Measurements from ENCODE around the gene VSX1.
A peak's percentile ranks its signal among the peaks of the same experiment; 100 is the strongest.

VSX1 gene

DNA sequence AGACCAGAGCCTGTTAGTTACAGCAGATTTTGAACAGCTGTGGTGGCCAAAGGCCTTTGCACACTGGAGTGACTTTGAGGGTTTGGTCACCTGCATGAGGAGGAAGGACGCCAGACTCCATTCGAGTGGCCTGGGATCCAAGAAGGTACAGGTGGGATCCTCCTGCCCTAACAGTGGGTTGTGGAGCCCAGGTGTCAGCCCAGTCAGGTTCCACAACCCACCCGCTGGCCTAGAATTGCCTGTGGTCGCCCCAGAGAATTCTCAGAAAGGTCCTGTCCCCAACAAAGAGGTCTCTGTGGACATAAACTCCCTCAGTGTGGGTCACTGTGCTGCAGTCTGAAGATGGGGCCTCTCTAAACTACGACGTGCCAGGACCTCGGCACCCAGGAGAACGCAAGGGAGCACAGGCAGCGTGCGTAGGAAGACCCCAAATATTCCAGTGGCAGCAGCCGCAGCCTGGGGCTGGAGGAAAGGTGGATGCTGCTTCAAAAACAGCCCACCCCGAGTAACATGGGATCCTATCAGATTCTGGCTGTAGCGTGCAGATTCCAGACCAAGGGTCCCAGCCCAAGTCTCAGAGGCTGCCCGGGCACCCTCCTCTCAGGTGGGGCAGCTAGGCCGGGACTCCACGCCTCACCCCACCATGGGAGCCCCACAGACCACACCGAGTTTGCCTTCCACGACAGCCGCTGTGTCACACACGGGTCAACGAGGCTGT lies 40.0 kb downstream of the VSX1 start:
- Histone ChIP-seq H3K14ac (ENCODE audit: low read length) (no peak overlapping the region), H3K9ac (ENCODE audit: low read depth, low read length, poor library complexity) (no peak overlapping the region), H3K27me3 (ENCODE audit: control insufficient read depth in 3 of 3, insufficient read depth in 3 of 3, low read depth in 1 of 3, low read length in 3 of 3) (peaks cover 0 to 25% (median 0%) of the 10 kb centered on the region in 3 experiments), H2AK5ac (ENCODE audit: low read depth, low read length) (peak overlapping the region; percentile 40), H3K9me3 (replicated peaks in 1 of 2; ENCODE audit: control insufficient read depth in 2 of 2, insufficient read depth in 1 of 2, low read depth in 1 of 2, low read length in 2 of 2) (no peaks in the 10 kb centered on the region), H2BK120ac (ENCODE audit: low read depth, low read length) (no peak overlapping the region), H4K8ac (ENCODE audit: low read depth, low read length) (no peak overlapping the region), H3K4ac (ENCODE audit: low read length) (no peak overlapping the region), H3K4me2 (ENCODE audit: insufficient read depth, low read length, poor library complexity, severe bottlenecking) (no peak overlapping the region), H3K4me1 (ENCODE audit: control insufficient read depth in 2 of 2, insufficient read depth in 1 of 2, low read depth in 1 of 2, low read length in 2 of 2) (peaks cover 2 to 7% of the 10 kb centered on the region in 2 donors), H2AFZ (ENCODE audit: low read length) (no peak overlapping the region), H3K79me1 (ENCODE audit: low read depth, low read length) (no peaks in the 10 kb centered on the region), H2BK5ac (ENCODE audit: low read length) (no peak overlapping the region), H2BK15ac (ENCODE audit: low read length) (no peak overlapping the region), H3K4me3 (ENCODE audit: low read length in 2 of 2) (no peak overlapping the region), H3K27ac (replicated peaks; ENCODE audit: low read length) (no peak overlapping the region), H3K36me3 (replicated peaks in 1 of 2; ENCODE audit: control insufficient read depth in 2 of 2, insufficient read depth in 2 of 2, low read length in 2 of 2) (no peaks in the 10 kb centered on the region), H3K18ac (ENCODE audit: low read length) (peak overlapping the region; percentile 60), H4K91ac (ENCODE audit: low read depth, low read length, poor library complexity) (no peak overlapping the region), H3K23ac (ENCODE audit: low read depth, low read length, poor library complexity) (peak overlapping the region; percentile 69), H2BK12ac (ENCODE audit: low read length) (no peak overlapping the region)
- WGBS, 2 donors (ENCODE audit: extremely low coverage in 2 of 2, insufficient read length in 2 of 2, insufficient replicate concordance in 1 of 2) = no CpG with 5 or more reads among the region's 21 CpGs
- DNase-seq (ENCODE audit: low spot score) = no peak

DNA sequence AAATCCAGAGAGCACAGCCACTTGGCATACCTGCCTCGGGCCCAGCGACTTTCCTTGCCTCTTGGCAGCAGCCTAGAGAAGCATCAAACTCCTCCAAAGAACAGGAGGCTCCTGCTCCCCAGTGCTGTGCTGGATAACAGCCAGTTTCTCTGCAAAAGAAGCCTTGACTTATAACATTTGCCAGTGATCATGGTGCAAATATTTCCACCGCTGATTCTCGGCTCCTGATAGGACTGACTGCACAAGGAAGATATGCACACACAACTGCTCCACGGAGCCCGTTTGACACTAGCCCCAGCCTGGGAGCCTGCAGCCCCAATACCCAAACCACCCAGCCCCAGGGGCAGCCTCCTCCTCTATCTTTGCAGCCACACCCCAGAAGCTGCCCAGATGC lies 41.5 kb downstream of the VSX1 start:
- Histone ChIP-seq H2BK15ac (ENCODE audit: low read length) (no peak overlapping the region), H3K4me1 (ENCODE audit: control insufficient read depth in 2 of 2, insufficient read depth in 1 of 2, low read depth in 1 of 2, low read length in 2 of 2) (peaks cover 2 to 14% of the 10 kb centered on the region in 2 donors), H3K4me2 (ENCODE audit: insufficient read depth, low read length, poor library complexity, severe bottlenecking) (no peak overlapping the region), H3K36me3 (replicated peaks in 1 of 2; ENCODE audit: control insufficient read depth in 2 of 2, insufficient read depth in 2 of 2, low read length in 2 of 2) (no peaks in the 10 kb centered on the region), H3K27ac (replicated peaks; ENCODE audit: low read length) (no peak overlapping the region), H2AK5ac (ENCODE audit: low read depth, low read length) (no peak overlapping the region), H2BK120ac (ENCODE audit: low read depth, low read length) (no peak overlapping the region), H3K27me3 (ENCODE audit: control insufficient read depth in 3 of 3, insufficient read depth in 3 of 3, low read depth in 1 of 3, low read length in 3 of 3) (peaks cover 0 to 18% (median 2%) of the 10 kb centered on the region in 3 experiments), H3K79me1 (ENCODE audit: low read depth, low read length) (no peaks in the 10 kb centered on the region), H3K18ac (ENCODE audit: low read length) (no peak overlapping the region), H2BK12ac (ENCODE audit: low read length) (no peak overlapping the region), H4K91ac (ENCODE audit: low read depth, low read length, poor library complexity) (no peak overlapping the region), H3K14ac (ENCODE audit: low read length) (no peak overlapping the region), H3K9ac (ENCODE audit: low read depth, low read length, poor library complexity) (no peak overlapping the region), H3K9me3 (replicated peaks in 1 of 2; ENCODE audit: control insufficient read depth in 2 of 2, insufficient read depth in 1 of 2, low read depth in 1 of 2, low read length in 2 of 2) (no peaks in the 10 kb centered on the region), H4K8ac (ENCODE audit: low read depth, low read length) (no peak overlapping the region), H3K23ac (ENCODE audit: low read depth, low read length, poor library complexity) (no peak overlapping the region), H3K4me3 (ENCODE audit: low read length in 2 of 2) (no peak overlapping the region), H3K4ac (ENCODE audit: low read length) (no peak overlapping the region), H2AFZ (ENCODE audit: low read length) (no peak overlapping the region), H2BK5ac (ENCODE audit: low read length) (no peak overlapping the region)
- WGBS, 2 donors (ENCODE audit: extremely low coverage in 2 of 2, insufficient read length in 2 of 2, insufficient replicate concordance in 1 of 2) = no CpG with 5 or more reads among the region's 6 CpGs
- no peak for DNase-seq (ENCODE audit: low spot score)

DNA sequence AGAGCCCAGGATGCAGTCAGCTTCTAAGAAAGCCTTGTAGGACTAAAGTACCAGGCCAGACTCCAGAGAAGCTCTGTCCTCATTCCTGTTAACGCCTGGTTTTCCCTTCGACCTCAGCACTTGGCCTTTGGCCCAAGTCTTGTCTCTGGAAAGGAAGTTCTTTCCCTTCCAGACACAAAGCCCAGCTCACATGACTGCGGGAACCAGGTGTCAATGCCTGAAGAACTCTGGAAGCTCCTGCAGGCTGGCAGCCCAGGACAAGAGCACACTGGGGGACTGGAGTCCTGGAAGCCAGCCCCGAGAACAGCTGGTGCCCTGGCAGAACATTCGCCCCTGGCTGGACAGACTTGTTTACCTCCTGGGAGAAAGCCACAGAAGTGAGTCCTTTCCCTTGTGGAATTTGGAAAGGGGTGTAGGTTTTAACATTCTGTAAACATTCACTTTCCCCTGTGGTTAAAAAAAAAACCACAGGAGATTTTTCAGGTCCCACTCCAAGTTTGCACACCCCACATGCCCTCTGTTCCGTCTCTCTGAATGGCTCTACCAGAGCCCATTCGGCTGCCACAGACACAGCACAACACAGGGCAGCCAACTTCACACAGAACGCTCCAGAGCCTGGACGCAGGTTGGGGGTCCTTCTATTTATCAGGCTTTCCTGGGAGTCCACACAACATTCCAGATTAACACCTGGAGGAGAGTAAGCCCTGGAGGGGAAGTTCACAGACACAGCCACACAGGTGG lies 42.1 kb downstream of the VSX1 start:
- no peaks in the 10 kb centered on the region for H3K9me3 ChIP-seq (replicated peaks in 1 of 2; ENCODE audit: control insufficient read depth in 2 of 2, insufficient read depth in 1 of 2, low read depth in 1 of 2, low read length in 2 of 2)
- no peak overlapping the region for H3K4me2 ChIP-seq (ENCODE audit: insufficient read depth, low read length, poor library complexity, severe bottlenecking)
- no peak overlapping the region for H2BK12ac ChIP-seq (ENCODE audit: low read length)
- H2AFZ ChIP-seq (ENCODE audit: low read length) = peak overlapping the region; percentile 12
- H3K18ac ChIP-seq (ENCODE audit: low read length) = no peak overlapping the region
- no peak overlapping the region for H3K27ac ChIP-seq (replicated peaks; ENCODE audit: low read length)
- H3K23ac ChIP-seq (ENCODE audit: low read depth, low read length, poor library complexity) = no peak overlapping the region
- H3K79me1 ChIP-seq (ENCODE audit: low read depth, low read length) = no peaks in the 10 kb centered on the region
- DNase-seq (ENCODE audit: low spot score) = no peak
- no CpG with 5 or more reads among the region's 9 CpGs for WGBS, 2 donors (ENCODE audit: extremely low coverage in 2 of 2, insufficient read length in 2 of 2, insufficient replicate concordance in 1 of 2)
- H2BK15ac ChIP-seq (ENCODE audit: low read length) = no peak overlapping the region
- no peak overlapping the region for H3K9ac ChIP-seq (ENCODE audit: low read depth, low read length, poor library complexity)
- no peak overlapping the region for H3K4me3 ChIP-seq (ENCODE audit: low read length in 2 of 2)
- no peak overlapping the region for H3K4ac ChIP-seq (ENCODE audit: low read length)
- H2AK5ac ChIP-seq (ENCODE audit: low read depth, low read length) = no peak overlapping the region
- peaks cover 0 to 13% (median 2%) of the 10 kb centered on the region in 3 experiments for H3K27me3 ChIP-seq (ENCODE audit: control insufficient read depth in 3 of 3, insufficient read depth in 3 of 3, low read depth in 1 of 3, low read length in 3 of 3)
- no peak overlapping the region for H4K91ac ChIP-seq (ENCODE audit: low read depth, low read length, poor library complexity)
- no peak overlapping the region for H2BK120ac ChIP-seq (ENCODE audit: low read depth, low read length)
- H3K14ac ChIP-seq (ENCODE audit: low read length) = no peak overlapping the region
- H3K36me3 ChIP-seq (replicated peaks in 1 of 2; ENCODE audit: control insufficient read depth in 2 of 2, insufficient read depth in 2 of 2, low read length in 2 of 2) = no peaks in the 10 kb centered on the region
- H4K8ac ChIP-seq (ENCODE audit: low read depth, low read length) = no peak overlapping the region
- peaks cover 2 to 14% of the 10 kb centered on the region in 2 donors for H3K4me1 ChIP-seq (ENCODE audit: control insufficient read depth in 2 of 2, insufficient read depth in 1 of 2, low read depth in 1 of 2, low read length in 2 of 2)
- H2BK5ac ChIP-seq (ENCODE audit: low read length) = no peak overlapping the region

DNA sequence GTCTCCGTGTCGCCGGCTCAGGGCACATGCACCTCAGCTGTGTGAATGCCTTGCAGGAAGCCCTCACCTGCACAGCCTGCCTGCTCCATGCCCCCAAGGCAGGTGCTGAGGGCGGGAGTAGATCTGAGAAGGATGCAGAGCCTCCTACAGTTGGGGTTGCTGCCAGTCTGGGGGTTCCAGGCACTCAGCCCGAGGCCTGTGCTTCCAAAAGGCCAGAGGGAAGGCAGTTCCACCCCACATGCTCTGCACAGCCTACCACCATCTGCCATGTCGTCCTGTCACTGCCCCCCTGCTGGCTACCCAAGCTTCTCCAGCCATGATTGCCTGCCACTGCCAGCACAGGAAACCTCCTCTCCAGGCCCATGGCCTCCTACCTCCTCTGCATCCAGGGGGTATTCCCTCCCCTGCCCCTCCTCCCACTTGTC lies 43.3 kb downstream of the VSX1 start:
- H3K36me3 ChIP-seq (replicated peaks in 1 of 2; ENCODE audit: control insufficient read depth in 2 of 2, insufficient read depth in 2 of 2, low read length in 2 of 2) = no peaks in the 10 kb centered on the region
- H2BK5ac ChIP-seq (ENCODE audit: low read length) = no peak overlapping the region
- no peak for DNase-seq (ENCODE audit: low spot score)
- H4K91ac ChIP-seq (ENCODE audit: low read depth, low read length, poor library complexity) = no peak overlapping the region
- no peak overlapping the region for H3K23ac ChIP-seq (ENCODE audit: low read depth, low read length, poor library complexity)
- H2AFZ ChIP-seq (ENCODE audit: low read length) = no peak overlapping the region
- no peaks in the 10 kb centered on the region for H3K9me3 ChIP-seq (replicated peaks in 1 of 2; ENCODE audit: control insufficient read depth in 2 of 2, insufficient read depth in 1 of 2, low read depth in 1 of 2, low read length in 2 of 2)
- H3K4me3 ChIP-seq (ENCODE audit: low read length in 2 of 2) = no peak overlapping the region
- H3K4me1 ChIP-seq (ENCODE audit: control insufficient read depth in 2 of 2, insufficient read depth in 1 of 2, low read depth in 1 of 2, low read length in 2 of 2) = peaks cover 2 to 14% of the 10 kb centered on the region in 2 donors
- H2BK15ac ChIP-seq (ENCODE audit: low read length) = peak overlapping the region; percentile 6
- H3K79me1 ChIP-seq (ENCODE audit: low read depth, low read length) = no peaks in the 10 kb centered on the region
- H3K4me2 ChIP-seq (ENCODE audit: insufficient read depth, low read length, poor library complexity, severe bottlenecking) = no peak overlapping the region
- H2BK12ac ChIP-seq (ENCODE audit: low read length) = no peak overlapping the region
- no peak overlapping the region for H3K4ac ChIP-seq (ENCODE audit: low read length)
- no peak overlapping the region for H2BK120ac ChIP-seq (ENCODE audit: low read depth, low read length)
- no peak overlapping the region for H4K8ac ChIP-seq (ENCODE audit: low read depth, low read length)
- H3K9ac ChIP-seq (ENCODE audit: low read depth, low read length, poor library complexity) = no peak overlapping the region
- peak overlapping the region; percentile 38 for H3K18ac ChIP-seq (ENCODE audit: low read length)
- H3K27ac ChIP-seq (replicated peaks; ENCODE audit: low read length) = no peak overlapping the region
- H2AK5ac ChIP-seq (ENCODE audit: low read depth, low read length) = peak overlapping the region; percentile 20
- no CpG with 5 or more reads among the region's 6 CpGs for WGBS, 2 donors (ENCODE audit: extremely low coverage in 2 of 2, insufficient read length in 2 of 2, insufficient replicate concordance in 1 of 2)
- H3K27me3 ChIP-seq (ENCODE audit: control insufficient read depth in 3 of 3, insufficient read depth in 3 of 3, low read depth in 1 of 3, low read length in 3 of 3) = peaks cover 0 to 2% (median 2%) of the 10 kb centered on the region in 3 experiments
- no peak overlapping the region for H3K14ac ChIP-seq (ENCODE audit: low read length)

All from neuronal stem cell (in vitro differentiated cells).